Lower lobe of right lung (tissue), 2 donors: ENCODE data around the gene CCL7. TPM values are rescaled to one million over a fixed set of nuclear protein-coding genes. Genes with fewer than 3 reads are reported as not detected.

Experiments
- ATAC-seq, 2 donors: fragments of 200-7000 bp; cut with Tn5 transposase; one replicate each; pipeline ENCODE4 v1.9.1; 2020 to 2022; ENCODE audit warnings: mild to moderate bottlenecking in 2 of 2, moderate library complexity in 2 of 2
- DNase-seq: peaks from one replicate; pipeline ENCODE4 v3.0.0-alpha.2; 2020
- H3K27ac ChIP-seq: fragments of 200-600 bp; one replicate; pipeline ENCODE4 v1.8.0; 2022
- H3K27me3 ChIP-seq: fragments of 200-600 bp; one replicate; pipeline ENCODE4 v1.8.0; 2022; ENCODE audit warnings: low read depth
- H3K36me3 ChIP-seq: fragments of 200-600 bp; one replicate; pipeline ENCODE4 v1.8.0; 2022; ENCODE audit warnings: mild to moderate bottlenecking
- H3K4me1 ChIP-seq: fragments of 200-600 bp; one replicate; pipeline ENCODE4 v1.8.0; 2022
- H3K4me3 ChIP-seq: fragments of 200-600 bp; one replicate; pipeline ENCODE4 v1.8.0; 2022; ENCODE audit warnings: mild to moderate bottlenecking
- H3K9me3 ChIP-seq: fragments of 200-600 bp; one replicate; pipeline ENCODE4 v1.8.0; 2022
- CTCF ChIP-seq: fragments of 200-600 bp; IDR thresholded peaks from one replicate; pipeline ENCODE4 v1.8.0; 2022; ENCODE audit warnings: antibody characterized with exemption, mild to moderate bottlenecking
- intact Hi-C: fragments of 100-400 bp; cut with DNase I; formaldehyde crosslinking; loops from one replicate; pipeline ENCODE4 v1.11.0; 2022
- total RNA-seq: library from RNA; stranded (reverse); fragmentation: NEBNext Ultra II Directional; extraction: Animal tissue kit (Norgen Biotek cat#: 25700); gene quantifications from one replicate; pipeline ENCODE4 v1.2.1, GENCODE V29; 2021
- donor health status: DM: no; HTN: yes; CAD: no; lungs with severe emphysema.

CCL7 gene
- total RNA-seq, 1 donor from 2014 or later, result not detected

- no peak for DNase-seq
- H3K4me3 ChIP-seq, result no peak overlapping the region
- no peaks in the 10 kb centered on the region for H3K27me3 ChIP-seq
- no peaks in the 10 kb centered on the region for H3K9me3 ChIP-seq
- peak overlapping the region; percentile 43 for H3K27ac ChIP-seq
- no peaks in the 10 kb centered on the region for H3K36me3 ChIP-seq
- intact Hi-C loops, result no loop called here
- TF ChIP-seq CTCF, result no peak
- peaks cover 95% of the 10 kb centered on the region for H3K4me1 ChIP-seq
- ATAC-seq, result peak; percentile 54 to 72
Measured at GRCh38 chr17:34242587-34243363, 27.2 kb upstream of the CCL7 start.

GRCh38 chr17:34243364-34244320 lies 26.4 kb upstream of the CCL7 start:
- intact Hi-C loops, result no loop called here

GRCh38 chr17:34245351-34245905 lies 24.6 kb upstream of the CCL7 start:
- TF ChIP-seq CTCF, result no peak
- no peaks in the 10 kb centered on the region for H3K36me3 ChIP-seq
- ATAC-seq (no peak), DNase-seq (no peak)
- no peaks in the 10 kb centered on the region for H3K27me3 ChIP-seq
- no peaks in the 10 kb centered on the region for H3K9me3 ChIP-seq
- intact Hi-C loops, result no loop called here
- H3K27ac ChIP-seq, result peak overlapping the region; percentile 9
- no peak overlapping the region for H3K4me3 ChIP-seq
- peaks cover 96% of the 10 kb centered on the region for H3K4me1 ChIP-seq

More at GRCh38 chr17:34243364-34244320, 26.4 kb upstream of the CCL7 start:
- ATAC-seq (no peak), DNase-seq (no peak)
- no peak for TF ChIP-seq CTCF
- H3K4me1 ChIP-seq, result peaks cover 93% of the 10 kb centered on the region
- no peaks in the 10 kb centered on the region for H3K9me3 ChIP-seq
- H3K36me3 ChIP-seq, result no peaks in the 10 kb centered on the region
- H3K4me3 ChIP-seq, result no peak overlapping the region
- no peaks in the 10 kb centered on the region for H3K27me3 ChIP-seq
- peak overlapping the region; percentile 33 for H3K27ac ChIP-seq

- intact Hi-C loops, result no loop called here
- no peak overlapping the region for H3K27ac ChIP-seq
- H3K4me1 ChIP-seq, result peaks cover 96% of the 10 kb centered on the region
- peak; percentile 45 to 68 for ATAC-seq
- DNase-seq, result no peak
- H3K36me3 ChIP-seq, result no peaks in the 10 kb centered on the region
- H3K4me3 ChIP-seq, result no peak overlapping the region
- H3K9me3 ChIP-seq, result no peaks in the 10 kb centered on the region
- TF ChIP-seq CTCF, result no peak
- H3K27me3 ChIP-seq, result no peaks in the 10 kb centered on the region
Measured at GRCh38 chr17:34246446-34246845, 23.6 kb upstream of the CCL7 start.

GRCh38 chr17:34246881-34247280 lies 23.1 kb upstream of the CCL7 start:
- no peak for DNase-seq
- Histone ChIP-seq H3K9me3 (no peaks in the 10 kb centered on the region), H3K4me1 (peaks cover 96% of the 10 kb centered on the region), H3K4me3 (no peak overlapping the region), H3K27ac (no peak overlapping the region), H3K36me3 (no peaks in the 10 kb centered on the region), H3K27me3 (no peaks in the 10 kb centered on the region)
- ATAC-seq, result no peak
- TF ChIP-seq CTCF, result no peak
- intact Hi-C loops, result no loop called here
